HCT116 (cell line): ENCODE data around the gene CEACAM1.

ENCODE experiments used
- CTCF ChIP-seq, 3 experiments: fragments of 200-600 bp in 1 of 3; sonication (generic) in 1 of 3; IDR thresholded peaks in 2 of 3; conservative IDR thresholded peaks in 1 of 3; 2 replicates each; pipeline ENCODE4 v1.5.1; 2012 to 2017; ENCODE audit warnings: low read depth in 2 of 3, low read length in 2 of 3, antibody characterized with exemption in 1 of 3, borderline replicate concordance in 1 of 3, control low read depth in 1 of 3, mild to moderate bottlenecking in 1 of 3, mixed read lengths in 1 of 3, mixed run types in 1 of 3, moderate library complexity in 1 of 3; ENCODE audit not compliant: insufficient read depth in 1 of 3
- ELF1 ChIP-seq: IDR thresholded peaks from 2 replicates; pipeline ENCODE4 v1.6.1; 2012; ENCODE audit warnings: low read depth, borderline replicate concordance
- EZH2 ChIP-seq: fragments of 200-600 bp; sonication (generic); IDR thresholded peaks from 2 replicates; pipeline ENCODE4 v1.6.1; 2017; ENCODE audit warnings: antibody characterized with exemption, mixed run types
- POLR2A ChIP-seq: IDR thresholded peaks from 2 replicates; pipeline ENCODE4 v1.7.0; 2011; ENCODE audit warnings: borderline replicate concordance; ENCODE audit not compliant: insufficient read depth, insufficient read length; ENCODE audit errors: extremely low read depth
- POLR2AphosphoS5 ChIP-seq: IDR thresholded peaks from 2 replicates; pipeline ENCODE4 v1.6.1; 2011; ENCODE audit warnings: mild to moderate bottlenecking, low read depth, low read length, moderate library complexity
- SP1 ChIP-seq: IDR thresholded peaks from 2 replicates; pipeline ENCODE4 v1.6.1; 2012; ENCODE audit warnings: low read depth
- ZNF274 ChIP-seq: fragments of 200-500 bp; sonication (Bioruptor generic); IDR thresholded peaks from 2 replicates; pipeline ENCODE4 v1.6.1; 2014; ENCODE audit warnings: mild to moderate bottlenecking, low read depth, low read length, inconsistent platforms

- TF ChIP-seq EZH2 (no peak), CTCF (IDR thresholded peaks at IDR 0.05 in 2 of 3, conservative IDR thresholded peaks at IDR 0.05 in 1 of 3; ENCODE audit: borderline replicate concordance in 1 of 3, insufficient read depth in 1 of 3, low read depth in 2 of 3, low read length in 2 of 3) (no peak), POLR2A (no peak), ZNF274 (no peak), POLR2AphosphoS5 (no peak), SP1 (no peak), ELF1 (no peak)
These were observed 39.3 kb downstream of the CEACAM1 start for GRCh38 chr19:42488783-42489521.
